HepG2 (cell line): Measurements from ENCODE around the gene PTGES. TPM values are rescaled to one million over a fixed set of nuclear protein-coding genes. Genes with fewer than 3 reads are reported as not detected.

Experiments used
- CAMTA2 ChIP-seq: sonication (generic); formaldehyde crosslinking; IDR thresholded peaks from 2 replicates; pipeline ENCODE4 v1.4.0; 2020; ENCODE audit warnings: mild to moderate bottlenecking, missing genetic modification reagents, borderline replicate concordance
- GABPB1 ChIP-seq: IDR thresholded peaks from 2 replicates; pipeline ENCODE4 v1.6.1; 2016; ENCODE audit warnings: mild to moderate bottlenecking, missing genetic modification reagents, moderate library complexity, missing compliant biosample characterization
- STAG1 ChIP-seq: sonication (generic); formaldehyde crosslinking; IDR thresholded peaks from 2 replicates; pipeline ENCODE4 v1.4.0; 2020; ENCODE audit warnings: missing genetic modification reagents
- polyA plus RNA-seq, 8 experiments: library from polyadenylated mRNA; depleted of rRNA in 3 of 8; stranded (reverse) in 7 of 8; unstranded in 1 of 8; fragments of >200 nt; fragmentation: Illumina TruSeq in 4 of 8; extraction: Trizol in 4 of 8; gene quantifications; 2 replicates each; pipeline versions ENCODE4 v1.2.1 to v1.2.3, GENCODE V29; 2011 to 2016; ENCODE audit warnings: low read depth in 4 of 8, missing spikeins in 1 of 8, mixed read lengths in 1 of 8; ENCODE audit not compliant: insufficient read depth in 1 of 8
- total RNA-seq, 5 experiments: library from RNA; depleted of rRNA; stranded (reverse); fragments of >200 nt; fragmentation: Illumina TruSeq; extraction: Trizol; gene quantifications; 2 replicates each; pipeline ENCODE4 v1.2.3, GENCODE V29; 2016; ENCODE audit warnings: low read depth in 1 of 5
- TF ChIP-seq, protein P1 (sequence below): sonication (generic); formaldehyde crosslinking; IDR thresholded peaks from 2 replicates; pipeline ENCODE4 v1.5.0; 2020; ENCODE audit warnings: mild to moderate bottlenecking, missing genetic modification reagents, moderate library complexity
- TF ChIP-seq, protein P2 (sequence below): sonication (generic); formaldehyde crosslinking; IDR thresholded peaks from 2 replicates; pipeline ENCODE4 v1.5.1; 2020; ENCODE audit warnings: mild to moderate bottlenecking, missing genetic modification reagents, moderate library complexity

PTGES gene
- total and polyA plus RNA-seq, 2 of the 13 experiments (the other 11 are each of a cell fraction or from before 2014, with no cell fraction given): 0.07 TPM; not detected in 1

DNA sequence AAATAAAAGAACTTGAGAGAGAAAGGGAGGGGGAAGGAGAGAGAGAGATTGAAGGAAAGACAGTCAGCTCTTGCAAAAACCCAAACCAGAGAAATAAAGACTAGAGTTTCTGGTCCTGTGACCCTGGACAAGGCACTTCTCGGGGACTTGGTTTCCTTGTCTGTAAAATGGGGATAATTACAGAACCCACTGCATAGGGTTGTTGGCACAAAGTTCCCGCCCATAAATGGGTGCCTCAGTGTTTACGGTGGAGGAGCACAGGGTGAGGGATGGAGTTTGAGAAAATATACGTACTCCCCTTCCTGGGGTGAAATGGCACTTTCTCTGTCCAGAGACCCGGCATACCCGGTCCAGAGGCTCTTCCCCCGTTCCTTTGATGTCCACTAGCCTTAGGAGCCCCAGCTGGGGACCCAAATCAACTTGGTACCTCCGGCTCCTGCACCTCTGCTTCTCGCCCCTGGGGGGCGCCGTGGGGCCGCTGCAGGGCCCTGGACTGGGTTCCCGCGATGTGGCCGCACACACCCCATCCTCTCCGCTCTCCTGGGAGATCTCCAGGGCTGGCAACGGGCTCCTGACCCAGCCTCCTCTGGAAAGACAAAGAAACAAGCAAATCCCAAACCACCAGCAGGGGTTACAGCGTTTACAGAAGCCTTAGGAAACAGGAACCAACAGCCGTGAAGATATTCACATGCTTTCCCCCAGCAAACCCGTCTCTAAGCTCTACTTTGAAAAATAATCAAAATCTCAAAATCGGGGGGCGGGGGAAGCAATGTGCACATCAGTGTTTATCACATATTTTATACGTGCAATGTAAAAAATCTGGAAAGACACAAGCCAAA, 26.3 kb downstream of the PTGES start (continued):
- TF ChIP-seq, protein P1, sequence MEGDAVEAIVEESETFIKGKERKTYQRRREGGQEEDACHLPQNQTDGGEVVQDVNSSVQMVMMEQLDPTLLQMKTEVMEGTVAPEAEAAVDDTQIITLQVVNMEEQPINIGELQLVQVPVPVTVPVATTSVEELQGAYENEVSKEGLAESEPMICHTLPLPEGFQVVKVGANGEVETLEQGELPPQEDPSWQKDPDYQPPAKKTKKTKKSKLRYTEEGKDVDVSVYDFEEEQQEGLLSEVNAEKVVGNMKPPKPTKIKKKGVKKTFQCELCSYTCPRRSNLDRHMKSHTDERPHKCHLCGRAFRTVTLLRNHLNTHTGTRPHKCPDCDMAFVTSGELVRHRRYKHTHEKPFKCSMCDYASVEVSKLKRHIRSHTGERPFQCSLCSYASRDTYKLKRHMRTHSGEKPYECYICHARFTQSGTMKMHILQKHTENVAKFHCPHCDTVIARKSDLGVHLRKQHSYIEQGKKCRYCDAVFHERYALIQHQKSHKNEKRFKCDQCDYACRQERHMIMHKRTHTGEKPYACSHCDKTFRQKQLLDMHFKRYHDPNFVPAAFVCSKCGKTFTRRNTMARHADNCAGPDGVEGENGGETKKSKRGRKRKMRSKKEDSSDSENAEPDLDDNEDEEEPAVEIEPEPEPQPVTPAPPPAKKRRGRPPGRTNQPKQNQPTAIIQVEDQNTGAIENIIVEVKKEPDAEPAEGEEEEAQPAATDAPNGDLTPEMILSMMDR: peak; percentile 80
- peak; percentile 22; the same call in 1 of the 2 replicates for TF ChIP-seq GABPB1 (CRISPR knock-in tag)
- peak; percentile 76 for TF ChIP-seq STAG1
- TF ChIP-seq, protein P2, sequence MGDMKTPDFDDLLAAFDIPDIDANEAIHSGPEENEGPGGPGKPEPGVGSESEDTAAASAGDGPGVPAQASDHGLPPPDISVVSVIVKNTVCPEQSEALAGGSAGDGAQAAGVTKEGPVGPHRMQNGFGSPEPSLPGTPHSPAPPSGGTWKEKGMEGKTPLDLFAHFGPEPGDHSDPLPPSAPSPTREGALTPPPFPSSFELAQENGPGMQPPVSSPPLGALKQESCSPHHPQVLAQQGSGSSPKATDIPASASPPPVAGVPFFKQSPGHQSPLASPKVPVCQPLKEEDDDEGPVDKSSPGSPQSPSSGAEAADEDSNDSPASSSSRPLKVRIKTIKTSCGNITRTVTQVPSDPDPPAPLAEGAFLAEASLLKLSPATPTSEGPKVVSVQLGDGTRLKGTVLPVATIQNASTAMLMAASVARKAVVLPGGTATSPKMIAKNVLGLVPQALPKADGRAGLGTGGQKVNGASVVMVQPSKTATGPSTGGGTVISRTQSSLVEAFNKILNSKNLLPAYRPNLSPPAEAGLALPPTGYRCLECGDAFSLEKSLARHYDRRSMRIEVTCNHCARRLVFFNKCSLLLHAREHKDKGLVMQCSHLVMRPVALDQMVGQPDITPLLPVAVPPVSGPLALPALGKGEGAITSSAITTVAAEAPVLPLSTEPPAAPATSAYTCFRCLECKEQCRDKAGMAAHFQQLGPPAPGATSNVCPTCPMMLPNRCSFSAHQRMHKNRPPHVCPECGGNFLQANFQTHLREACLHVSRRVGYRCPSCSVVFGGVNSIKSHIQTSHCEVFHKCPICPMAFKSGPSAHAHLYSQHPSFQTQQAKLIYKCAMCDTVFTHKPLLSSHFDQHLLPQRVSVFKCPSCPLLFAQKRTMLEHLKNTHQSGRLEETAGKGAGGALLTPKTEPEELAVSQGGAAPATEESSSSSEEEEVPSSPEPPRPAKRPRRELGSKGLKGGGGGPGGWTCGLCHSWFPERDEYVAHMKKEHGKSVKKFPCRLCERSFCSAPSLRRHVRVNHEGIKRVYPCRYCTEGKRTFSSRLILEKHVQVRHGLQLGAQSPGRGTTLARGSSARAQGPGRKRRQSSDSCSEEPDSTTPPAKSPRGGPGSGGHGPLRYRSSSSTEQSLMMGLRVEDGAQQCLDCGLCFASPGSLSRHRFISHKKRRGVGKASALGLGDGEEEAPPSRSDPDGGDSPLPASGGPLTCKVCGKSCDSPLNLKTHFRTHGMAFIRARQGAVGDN: peak; percentile 15; the same call in 1 of the 2 replicates
- no peak for TF ChIP-seq CAMTA2
